Rectal smooth muscle tissue (tissue), 1 donor: ENCODE data around the gene CPED1.

ENCODE experiments used
- H3K27ac ChIP-seq: one replicate; pipeline ENCODE4 v1.7.0; 2013; ENCODE audit warnings: low read depth, low read length, inconsistent platforms
- H3K27me3 ChIP-seq: one replicate; pipeline ENCODE4 v1.7.0; 2013; ENCODE audit warnings: low read length; ENCODE audit not compliant: control insufficient read depth, insufficient read depth
- H3K36me3 ChIP-seq: one replicate; pipeline ENCODE4 v1.7.0; 2013; ENCODE audit warnings: low read length; ENCODE audit not compliant: control insufficient read depth, insufficient read depth
- H3K4me1 ChIP-seq: one replicate; pipeline ENCODE4 v1.7.0; 2013; ENCODE audit warnings: low read length; ENCODE audit not compliant: control insufficient read depth, insufficient read depth
- H3K4me3 ChIP-seq: one replicate; pipeline ENCODE4 v1.7.0; 2013; ENCODE audit warnings: low read length
- H3K9ac ChIP-seq: one replicate; pipeline ENCODE4 v1.7.0; 2013; ENCODE audit warnings: low read length

Gene CPED1

GRCh38 chr7:121322460-121322859, 333.9 kb downstream of the CPED1 start:
- Histone ChIP-seq H3K9ac (no peak overlapping the region), H3K4me1 (no peaks in the 10 kb centered on the region), H3K4me3 (no peak overlapping the region), H3K27ac (no peak overlapping the region), H3K36me3 (no peaks in the 10 kb centered on the region), H3K27me3 (no peaks in the 10 kb centered on the region)

GRCh38 chr7:121323515-121324302, 335.2 kb downstream of the CPED1 start:
- no peaks in the 10 kb centered on the region for H3K36me3 ChIP-seq
- no peak overlapping the region for H3K9ac ChIP-seq
- no peak overlapping the region for H3K27ac ChIP-seq
- peaks cover 2% of the 10 kb centered on the region for H3K27me3 ChIP-seq
- H3K4me3 ChIP-seq = no peak overlapping the region
- H3K4me1 ChIP-seq = no peaks in the 10 kb centered on the region

- H3K9ac ChIP-seq = no peak overlapping the region
- no peak overlapping the region for H3K4me3 ChIP-seq
- H3K36me3 ChIP-seq = no peaks in the 10 kb centered on the region
- peaks cover 5% of the 10 kb centered on the region for H3K4me1 ChIP-seq
- H3K27me3 ChIP-seq = peaks cover 20% of the 10 kb centered on the region
- H3K27ac ChIP-seq = no peak overlapping the region
Measured at GRCh38 chr7:121327671-121328070, 339.2 kb downstream of the CPED1 start.

GRCh38 chr7:121328508-121329190, 340.1 kb downstream of the CPED1 start, which contains the start of gene WNT16:
Gene WNT16, plus strand, starts transcription at chr7:121329000. Its CDS starts 293 bp downstream, at chr7:121329293.
- Histone ChIP-seq H3K9ac (no peak within 1 kb of the TSS), H3K27ac (no peak within 1 kb of the TSS), H3K4me1 (peaks cover 5% of the 10 kb centered on the region), H3K36me3 (no peaks in the 10 kb centered on the region), H3K27me3 (peaks cover 20% of the 10 kb centered on the region), H3K4me3 (peak within 1 kb of the TSS; percentile 64)

GRCh38 chr7:121329191-121330052, 340.9 kb downstream of the CPED1 start:
- H3K27ac ChIP-seq = no peak overlapping the region
- H3K36me3 ChIP-seq = no peaks in the 10 kb centered on the region
- H3K4me3 ChIP-seq = peak overlapping the region; percentile 64
- H3K9ac ChIP-seq = no peak overlapping the region
- peaks cover 20% of the 10 kb centered on the region for H3K27me3 ChIP-seq
- peaks cover 5% of the 10 kb centered on the region for H3K4me1 ChIP-seq

GRCh38 chr7:121330053-121330833, 341.7 kb downstream of the CPED1 start:
- Histone ChIP-seq H3K4me1 (peaks cover 5% of the 10 kb centered on the region), H3K36me3 (no peaks in the 10 kb centered on the region), H3K27me3 (peaks cover 20% of the 10 kb centered on the region), H3K27ac (no peak overlapping the region), H3K9ac (no peak overlapping the region), H3K4me3 (peak overlapping the region; percentile 64)

- Histone ChIP-seq H3K27me3 (peaks cover 20% of the 10 kb centered on the region), H3K27ac (no peak overlapping the region), H3K9ac (no peak overlapping the region), H3K4me3 (no peak overlapping the region), H3K36me3 (no peaks in the 10 kb centered on the region), H3K4me1 (peaks cover 5% of the 10 kb centered on the region)
Measured at GRCh38 chr7:121331048-121331447, 342.5 kb downstream of the CPED1 start.

- Histone ChIP-seq H3K9ac (no peak overlapping the region), H3K4me1 (peaks cover 5% of the 10 kb centered on the region), H3K27ac (no peak overlapping the region), H3K36me3 (no peaks in the 10 kb centered on the region), H3K27me3 (peaks cover 20% of the 10 kb centered on the region), H3K4me3 (no peak overlapping the region)
Measured at GRCh38 chr7:121331574-121331973, 343.1 kb downstream of the CPED1 start.

GRCh38 chr7:121334376-121334775, 345.9 kb downstream of the CPED1 start:
- H3K9ac ChIP-seq = no peak overlapping the region
- H3K27me3 ChIP-seq = peaks cover 12% of the 10 kb centered on the region
- no peak overlapping the region for H3K4me3 ChIP-seq
- H3K27ac ChIP-seq = no peak overlapping the region
- peaks cover 5% of the 10 kb centered on the region for H3K4me1 ChIP-seq
- H3K36me3 ChIP-seq = no peaks in the 10 kb centered on the region

- no peak overlapping the region for H3K27ac ChIP-seq
- H3K36me3 ChIP-seq = no peaks in the 10 kb centered on the region
- H3K4me3 ChIP-seq = no peak overlapping the region
- no peak overlapping the region for H3K9ac ChIP-seq
- H3K27me3 ChIP-seq = peaks cover 7% of the 10 kb centered on the region
- no peaks in the 10 kb centered on the region for H3K4me1 ChIP-seq
Measured at GRCh38 chr7:121334875-121335648, 346.6 kb downstream of the CPED1 start.

- Histone ChIP-seq H3K4me1 (no peaks in the 10 kb centered on the region), H3K27me3 (peaks cover 2% of the 10 kb centered on the region)
Measured at GRCh38 chr7:121336579-121336978, 348.1 kb downstream of the CPED1 start.

More at GRCh38 chr7:121336579-121336978, 348.1 kb downstream of the CPED1 start:
- Histone ChIP-seq H3K36me3 (no peaks in the 10 kb centered on the region), H3K9ac (no peak overlapping the region), H3K27ac (no peak overlapping the region), H3K4me3 (no peak overlapping the region)
